GM10266 (cell line): ENCODE results near the gene FANCI.

Source experiments
- DNase-seq: peaks from one replicate; pipeline ENCODE4 v3.0.0; 2012; ENCODE audit errors: extremely low spot score
- TF ChIP-seq, protein P1 (sequence below): IDR thresholded peaks from 2 replicates; pipeline ENCODE4 v1.5.1; 2012; ENCODE audit warnings: mild to moderate bottlenecking, low read depth; ENCODE audit not compliant: control insufficient read depth, insufficient read depth; ENCODE audit errors: missing control alignments

The FANCI gene

DNA sequence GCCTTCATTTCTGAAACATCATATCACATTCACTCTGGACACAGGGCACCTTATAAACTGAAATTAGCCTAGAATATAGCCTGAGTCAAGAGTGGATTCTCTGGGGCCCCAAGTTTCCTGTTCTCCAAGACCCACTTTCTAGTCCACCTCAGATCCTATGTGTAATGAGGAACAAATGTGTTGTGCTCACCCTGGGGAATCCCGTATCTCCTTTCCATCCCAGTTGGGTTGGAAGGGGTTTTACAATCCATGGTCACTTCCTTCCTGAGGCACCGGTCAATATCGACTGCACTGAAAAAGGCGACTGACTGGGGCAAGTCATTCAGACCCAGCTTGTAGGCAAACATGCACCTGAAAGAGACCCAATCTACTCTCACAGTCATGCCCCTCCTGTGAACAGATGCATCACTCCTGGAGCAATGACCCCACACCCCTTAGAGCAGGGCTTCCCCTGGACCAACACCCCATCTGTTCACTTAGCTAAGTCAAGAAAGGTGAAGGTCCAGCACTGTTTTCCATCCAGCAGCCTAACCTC, 73.5 kb downstream of the FANCI start:
- TF ChIP-seq, protein P1, sequence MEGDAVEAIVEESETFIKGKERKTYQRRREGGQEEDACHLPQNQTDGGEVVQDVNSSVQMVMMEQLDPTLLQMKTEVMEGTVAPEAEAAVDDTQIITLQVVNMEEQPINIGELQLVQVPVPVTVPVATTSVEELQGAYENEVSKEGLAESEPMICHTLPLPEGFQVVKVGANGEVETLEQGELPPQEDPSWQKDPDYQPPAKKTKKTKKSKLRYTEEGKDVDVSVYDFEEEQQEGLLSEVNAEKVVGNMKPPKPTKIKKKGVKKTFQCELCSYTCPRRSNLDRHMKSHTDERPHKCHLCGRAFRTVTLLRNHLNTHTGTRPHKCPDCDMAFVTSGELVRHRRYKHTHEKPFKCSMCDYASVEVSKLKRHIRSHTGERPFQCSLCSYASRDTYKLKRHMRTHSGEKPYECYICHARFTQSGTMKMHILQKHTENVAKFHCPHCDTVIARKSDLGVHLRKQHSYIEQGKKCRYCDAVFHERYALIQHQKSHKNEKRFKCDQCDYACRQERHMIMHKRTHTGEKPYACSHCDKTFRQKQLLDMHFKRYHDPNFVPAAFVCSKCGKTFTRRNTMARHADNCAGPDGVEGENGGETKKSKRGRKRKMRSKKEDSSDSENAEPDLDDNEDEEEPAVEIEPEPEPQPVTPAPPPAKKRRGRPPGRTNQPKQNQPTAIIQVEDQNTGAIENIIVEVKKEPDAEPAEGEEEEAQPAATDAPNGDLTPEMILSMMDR, result no peak

DNA sequence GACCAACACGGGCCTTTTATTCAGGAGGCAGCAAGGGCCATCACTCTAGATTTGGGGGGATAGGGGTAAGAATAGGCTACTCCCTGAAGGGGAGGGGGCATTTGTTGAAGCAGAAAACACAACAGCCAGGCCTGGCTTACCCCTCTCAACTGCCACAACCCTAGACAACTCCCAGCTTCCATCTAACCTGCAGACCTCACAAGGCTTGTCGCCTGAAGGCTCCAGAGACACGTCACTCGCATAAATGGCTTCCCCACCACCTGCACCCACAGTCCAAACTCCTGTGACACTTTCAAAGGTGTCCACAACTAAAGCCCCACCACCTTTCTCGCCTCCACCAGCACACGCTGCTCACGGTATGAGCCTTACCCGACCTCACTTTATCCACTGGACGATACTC, 75.9 kb downstream of the FANCI start:
- no peak for DNase-seq
- TF ChIP-seq, protein P1, result no peak

More for the DNA sequence above, 73.5 kb downstream of the FANCI start:
- DNase-seq, result no peak

DNA sequence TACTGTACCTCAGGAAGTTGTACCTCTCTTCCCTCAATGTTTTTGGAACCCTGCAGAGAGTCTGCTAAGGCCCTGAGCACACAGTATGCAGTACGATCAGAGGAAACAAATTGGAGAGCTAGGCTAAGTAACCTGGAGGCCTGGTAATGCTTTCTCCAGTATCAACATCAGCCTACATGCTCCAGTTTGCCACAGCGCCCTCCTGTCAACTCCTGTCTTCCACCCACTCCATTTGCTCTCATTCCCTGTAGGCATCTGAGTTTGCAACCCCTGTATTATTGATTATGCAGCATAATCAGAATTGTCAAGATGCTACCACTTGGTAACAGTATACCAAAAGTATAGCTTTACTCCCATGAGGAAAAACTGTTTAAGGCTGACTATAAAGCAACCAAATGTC, 76.4 kb downstream of the FANCI start:
- no peak for DNase-seq
- TF ChIP-seq, protein P1, result no peak

DNA sequence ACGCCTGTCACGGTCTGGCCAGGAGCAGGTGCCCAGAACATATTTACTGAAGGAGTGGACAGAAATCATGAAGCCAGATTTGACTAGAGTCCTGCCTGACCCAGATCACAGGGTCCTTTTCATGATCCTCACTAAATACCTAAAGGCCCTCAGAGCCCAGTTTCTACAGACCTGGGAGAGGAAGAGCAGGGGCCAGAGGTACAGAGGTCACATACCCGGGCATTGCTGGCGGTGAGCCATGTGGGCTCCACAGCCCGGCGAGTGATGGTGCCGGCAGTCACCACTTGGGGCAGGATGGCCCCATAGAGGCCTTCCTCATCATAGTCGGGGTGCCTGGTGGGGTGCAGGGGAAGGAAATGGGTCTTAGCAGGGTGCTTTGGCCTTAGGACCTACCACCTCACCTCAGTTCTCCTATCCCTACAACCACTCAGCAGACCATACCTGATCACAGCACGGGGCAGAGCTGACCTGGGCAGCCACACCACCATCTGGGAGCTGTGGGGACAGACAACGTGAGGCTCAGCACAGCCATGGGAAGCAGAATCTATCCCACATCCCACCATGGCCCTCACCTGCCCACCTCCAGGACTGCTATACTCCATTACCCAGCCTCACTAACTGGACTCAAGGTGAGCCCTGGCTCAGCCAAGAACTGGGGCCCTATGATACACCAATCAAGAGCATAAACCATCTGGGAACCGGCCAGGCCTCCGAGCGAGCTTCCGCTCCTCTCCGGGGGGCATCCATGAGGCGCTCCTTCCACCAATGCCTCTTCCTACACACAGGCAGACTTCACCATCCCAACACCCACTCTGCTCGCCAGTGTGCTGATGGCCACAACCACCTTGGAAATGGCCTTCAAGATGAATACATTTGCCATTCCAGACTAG, 78.0 kb downstream of the FANCI start:
- TF ChIP-seq, protein P1, result no peak
- DNase-seq, result no peak

DNA sequence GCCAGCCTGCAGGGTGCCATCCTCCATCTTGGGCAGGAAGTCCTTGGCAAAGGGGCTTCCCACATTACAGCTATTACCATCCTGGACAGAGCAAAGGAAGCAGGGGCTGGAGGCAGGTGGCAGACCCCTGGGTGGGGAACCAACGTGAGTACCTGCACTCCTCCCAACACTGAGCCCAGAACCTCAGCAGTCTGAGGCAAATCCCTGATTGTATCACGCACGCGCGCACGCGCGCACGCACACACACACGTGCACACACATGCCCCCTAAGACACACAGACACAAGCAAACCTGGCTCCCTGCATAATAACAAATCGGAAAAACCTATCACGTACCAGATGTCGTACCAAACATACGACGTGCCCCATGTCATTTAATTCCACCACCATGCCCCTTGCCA, 79.0 kb downstream of the FANCI start:
- DNase-seq, result no peak
- TF ChIP-seq, protein P1, result no peak

DNA sequence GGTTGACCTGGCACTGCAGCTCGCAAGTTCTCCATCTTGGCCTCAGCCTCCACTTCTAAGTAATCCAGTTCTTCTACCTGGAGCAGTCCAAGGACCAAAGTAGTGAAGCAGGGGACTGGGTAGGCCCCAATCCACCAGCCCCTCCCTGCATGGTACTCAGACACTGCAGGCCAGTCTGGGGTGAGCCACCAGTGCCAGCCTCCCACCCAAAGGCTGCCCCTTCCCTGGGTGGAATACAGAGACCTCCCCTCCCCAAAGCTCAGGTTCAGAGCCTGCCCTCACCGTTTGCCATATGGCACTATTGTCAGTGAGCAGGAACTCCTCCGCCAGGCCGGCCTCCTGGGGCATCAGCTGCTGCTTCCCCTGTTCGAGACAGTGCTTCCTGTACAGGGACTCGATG, 80.0 kb downstream of the FANCI start:
- TF ChIP-seq, protein P1, result no peak
- DNase-seq, result no peak
